H1 (cell line): Measurements from ENCODE around the gene QRSL1. TPM values are rescaled to one million over a fixed set of nuclear protein-coding genes. Genes with fewer than 3 reads are reported as not detected.
"Not testable (repeated sequence)": the region's sequence is repeated elsewhere in the genome, so short reads cannot be mapped to it uniquely, and the experiment has no call there.

Source experiments
- CTCF ChIA-PET: fragments of 300-600 bp; sonication (Branson Sonifier 250); formaldehyde crosslinking; loops from one replicate; lab custom pipeline; 2021; ENCODE audit not compliant: partially characterized antibody; lab: Charles Lee
- POLR2A ChIA-PET: fragments of 300-600 bp; sonication (Branson Sonifier 250); formaldehyde crosslinking; loops from one replicate; lab custom pipeline; 2021; ENCODE audit warnings: inconsistent platforms; ENCODE audit not compliant: partially characterized antibody; lab: Charles Lee
- DNase-seq, 2 experiments: peaks; one replicate each; pipeline versions ENCODE4 v3.0.0 to v3.0.0-alpha.2; 2010 to 2022; ENCODE audit warnings: low spot score in 2 of 2, low read depth in 1 of 2, mixed read lengths in 1 of 2
- FAIRE-seq: peaks from 2 replicates; lab custom pipeline; 2011; peaks lifted over from hg19 to GRCh38; lab: Jason Lieb, UNC
- H2AFZ ChIP-seq: 2 replicates; pipeline ENCODE4 v1.8.1; 2012; ENCODE audit warnings: low read length, inconsistent platforms
- H2AK5ac ChIP-seq: 2 replicates; pipeline ENCODE4 v1.6.1; 2013; ENCODE audit warnings: low read depth, low read length
- H2BK120ac ChIP-seq: replicated peaks from 2 replicates; pipeline ENCODE3; 2013; ENCODE audit warnings: low read depth, low read length, inconsistent platforms
- H2BK12ac ChIP-seq: 2 replicates; pipeline ENCODE4 v1.6.1; 2013; ENCODE audit warnings: low read depth, low read length
- H2BK15ac ChIP-seq: 2 replicates; pipeline ENCODE4 v1.6.1; 2013; ENCODE audit warnings: low read length
- H2BK20ac ChIP-seq: 2 replicates; pipeline ENCODE4 v1.6.1; 2013; ENCODE audit warnings: low read length
- H2BK5ac ChIP-seq: 2 replicates; pipeline ENCODE4 v1.6.1; 2013; ENCODE audit warnings: low read depth, low read length
- H3K14ac ChIP-seq: 2 replicates; pipeline ENCODE4 v1.6.1; 2013; ENCODE audit warnings: inconsistent platforms; ENCODE audit not compliant: insufficient read length
- H3K18ac ChIP-seq: 2 replicates; pipeline ENCODE4 v1.6.1; 2013; ENCODE audit warnings: low read length; ENCODE audit errors: extremely low read depth
- H3K23ac ChIP-seq: 2 replicates; pipeline ENCODE4 v1.6.1; 2013; ENCODE audit warnings: inconsistent platforms; ENCODE audit not compliant: insufficient read length
- H3K23me2 ChIP-seq: 2 replicates; pipeline ENCODE4 v1.6.1; 2013; ENCODE audit warnings: low read depth, low read length
- H3K27ac ChIP-seq: 2 replicates; pipeline ENCODE4 v1.6.1; 2011; ENCODE audit warnings: low read depth, low read length, inconsistent platforms
- H3K27me3 ChIP-seq, 4 experiments: replicated peaks in 1 of 4; 1 replicate in 1 of 4; 2 replicates in 3 of 4; pipeline versions ENCODE4 v1.6.1 to v1.8.1; 2011 to 2013; ENCODE audit warnings: low read length in 3 of 4, mild to moderate bottlenecking in 3 of 4, inconsistent platforms in 2 of 4, mixed read lengths in 2 of 4, moderate library complexity in 1 of 4; ENCODE audit not compliant: control insufficient read depth in 3 of 4, insufficient read depth in 3 of 4; ENCODE audit errors: extremely low read depth in 1 of 4
- H3K36me3 ChIP-seq, 4 experiments: 2 replicates each; pipeline versions ENCODE4 v1.6.1 to v1.8.1; 2011 to 2013; ENCODE audit warnings: mild to moderate bottlenecking in 4 of 4, low read length in 3 of 4, moderate library complexity in 2 of 4, control low read depth in 1 of 4, inconsistent platforms in 1 of 4; ENCODE audit not compliant: insufficient read depth in 4 of 4, control insufficient read depth in 2 of 4
- H3K4ac ChIP-seq: replicated peaks from 2 replicates; pipeline ENCODE3; 2013; ENCODE audit warnings: low read length, low read depth, mixed read lengths, inconsistent platforms; ENCODE audit not compliant: insufficient read length
- H3K4me1 ChIP-seq, 4 experiments: replicated peaks in 1 of 4; 1 replicate in 1 of 4; 2 replicates in 3 of 4; pipeline versions ENCODE4 v1.6.1 to v1.8.1; 2011 to 2013; ENCODE audit warnings: low read length in 3 of 4, inconsistent platforms in 2 of 4, mixed read lengths in 1 of 4; ENCODE audit not compliant: insufficient read depth in 4 of 4, control insufficient read depth in 3 of 4
- H3K4me2 ChIP-seq, 2 experiments: 2 replicates each; pipeline versions ENCODE4 v1.6.1 to v1.8.1; 2011 to 2013; ENCODE audit warnings: low read depth in 2 of 2, low read length in 2 of 2, control low read depth in 1 of 2, inconsistent platforms in 1 of 2, mild to moderate bottlenecking in 1 of 2; ENCODE audit not compliant: insufficient read depth in 1 of 2
- H3K4me3 ChIP-seq, 4 experiments: fragments of 200-600, 300-600 bp in 1 of 4; sonication (generic), shearing (Covaris generic), sonication (Bioruptor Twin) in 1 of 4; 2 replicates each; pipeline versions ENCODE4 v1.5.1 to v1.8.1; 2011 to 2016; ENCODE audit warnings: low read length in 4 of 4, low read depth in 3 of 4, control low read depth in 2 of 4, inconsistent platforms in 2 of 4, mild to moderate bottlenecking in 2 of 4, mixed read lengths in 1 of 4, moderate library complexity in 1 of 4; ENCODE audit not compliant: insufficient read depth in 2 of 4; ENCODE audit errors: extremely low read depth in 1 of 4
- H3K56ac ChIP-seq: replicated peaks from 2 replicates; pipeline ENCODE3; 2013; ENCODE audit warnings: low read depth, mild to moderate bottlenecking, mixed read lengths, low read length, inconsistent platforms; ENCODE audit not compliant: insufficient read length
- H3K79me1 ChIP-seq: 2 replicates; pipeline ENCODE4 v1.6.1; 2013; ENCODE audit warnings: low read depth, low read length, control low read depth
- H3K79me2 ChIP-seq, 2 experiments: 2 replicates each; pipeline versions ENCODE4 v1.6.1 to v1.8.1; 2012 to 2013; ENCODE audit warnings: low read length in 2 of 2, mild to moderate bottlenecking in 2 of 2, inconsistent platforms in 1 of 2; ENCODE audit not compliant: insufficient read depth in 2 of 2, control insufficient read depth in 1 of 2
- H3K9ac ChIP-seq, 4 experiments: replicated peaks in 1 of 4; 1 replicate in 1 of 4; 2 replicates in 3 of 4; pipeline versions ENCODE4 v1.6.1 to v1.8.1; 2011 to 2013; ENCODE audit warnings: low read depth in 3 of 4, low read length in 3 of 4, control low read depth in 2 of 4, mild to moderate bottlenecking in 2 of 4, moderate library complexity in 2 of 4, inconsistent platforms in 1 of 4; ENCODE audit errors: extremely low read depth in 1 of 4
- H3K9me3 ChIP-seq, 2 experiments: 2 replicates each; pipeline versions ENCODE4 v1.6.1 to v1.8.1; 2012 to 2013; ENCODE audit warnings: mild to moderate bottlenecking in 2 of 2, moderate library complexity in 2 of 2, control low read depth in 1 of 2, inconsistent platforms in 1 of 2, low read depth in 1 of 2, low read length in 1 of 2, mixed read lengths in 1 of 2; ENCODE audit not compliant: insufficient read depth in 2 of 2
- H4K20me1 ChIP-seq, 2 experiments: replicated peaks in 1 of 2; 2 replicates each; pipeline versions ENCODE3 to v1.8.1; 2011 to 2013; ENCODE audit warnings: inconsistent platforms in 2 of 2, low read length in 2 of 2, mild to moderate bottlenecking in 1 of 2; ENCODE audit not compliant: insufficient read depth in 2 of 2, control insufficient read depth in 1 of 2
- H4K5ac ChIP-seq: 2 replicates; pipeline ENCODE4 v1.6.1; 2013; ENCODE audit warnings: low read length, low read depth, mixed read lengths, inconsistent platforms; ENCODE audit not compliant: insufficient read length
- H4K8ac ChIP-seq: 2 replicates; pipeline ENCODE4 v1.8.0; 2013; ENCODE audit warnings: mild to moderate bottlenecking, moderate library complexity, low read length, inconsistent platforms; ENCODE audit not compliant: insufficient read depth; ENCODE audit errors: extremely low read depth
- H4K91ac ChIP-seq: replicated peaks from 2 replicates; pipeline ENCODE3; 2013; ENCODE audit warnings: low read length, mixed read lengths, inconsistent platforms; ENCODE audit not compliant: insufficient read length
- JUN ChIP-seq: IDR thresholded peaks from 2 replicates; pipeline ENCODE4 v1.6.1; 2011; ENCODE audit warnings: low read depth, mild to moderate bottlenecking, improper control_type of control experiment, low read length
- SRF ChIP-seq: IDR thresholded peaks from 2 replicates; pipeline ENCODE4 v1.6.1; 2011; ENCODE audit warnings: mild to moderate bottlenecking, low read depth, low read length, moderate library complexity
- WGBS, 2 experiments: shearing (Covaris generic) in 1 of 2; methylation state at CpG; one replicate each; pipeline versions ENCODE4 v1.1.6 to v1.1.7; 2013 to 2015; ENCODE audit warnings: low lambda C conversion rate in 2 of 2, mixed read lengths in 2 of 2, inconsistent platforms in 1 of 2, low coverage in 1 of 2, missing lambda C conversion rate in 1 of 2; ENCODE audit not compliant: insufficient replicate concordance in 2 of 2, insufficient coverage in 1 of 2, insufficient read length in 1 of 2; ENCODE audit errors: extremely low coverage in 1 of 2, missing lambda C conversion rate in 1 of 2; 5-methylcytosine and 5-hydroxymethylcytosine counted together
- polyA plus RNA-seq, 7 experiments: library from polyadenylated mRNA; depleted of rRNA in 3 of 7; stranded (reverse) in 5 of 7; unstranded in 2 of 7; fragments of >200 nt in 5 of 7; fragments of 200-250 nt in 2 of 7; gene quantifications; 1 replicate in 5 of 7; 2 replicates in 1 of 7; 4 replicates in 1 of 7; pipeline versions ENCODE4 v1.2.1 to v1.2.3, GENCODE V29; 2011 to 2013; ENCODE audit warnings: missing spikeins in 2 of 7, mixed read lengths in 2 of 7
- total RNA-seq: library from RNA; stranded (reverse); fragmentation: NEBNext Ultra II Directional; extraction: Animal tissue kit (Norgen Biotek cat#: 25700); gene quantifications from 2 replicates; pipeline ENCODE4 v1.2.1, GENCODE V29; 2021
- TF ChIP-seq, protein P1 (sequence below): IDR thresholded peaks from 2 replicates; pipeline ENCODE4 v1.6.1; 2012; ENCODE audit warnings: inconsistent platforms

Gene QRSL1
- total and polyA plus RNA-seq, 2 of the 8 experiments (the other 6 are each of a cell fraction or from before 2014, with no cell fraction given), result 7.8 to 22.2 TPM

DNA sequence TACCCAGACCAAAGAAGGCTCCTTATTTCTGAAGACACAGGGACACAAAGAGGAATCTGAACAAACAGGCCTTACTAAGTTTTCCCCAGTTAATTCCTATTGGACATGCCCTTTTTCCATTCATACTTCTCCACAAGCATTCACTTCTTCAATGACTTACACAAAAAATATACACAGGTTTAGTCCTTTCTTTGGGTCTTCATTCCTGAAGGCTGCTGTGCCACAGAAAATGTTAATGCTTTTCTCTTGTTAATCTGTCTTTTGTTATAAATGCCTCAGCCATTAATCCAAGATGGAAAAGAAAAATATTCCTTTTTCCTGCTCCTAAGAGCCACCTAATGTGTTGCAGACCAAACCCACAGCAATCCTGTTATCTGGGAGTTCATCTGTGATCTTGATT lies 71.2 kb downstream of the QRSL1 start (continued):
- TF ChIP-seq JUN (no peak), SRF (no peak)
- TF ChIP-seq, protein P1, sequence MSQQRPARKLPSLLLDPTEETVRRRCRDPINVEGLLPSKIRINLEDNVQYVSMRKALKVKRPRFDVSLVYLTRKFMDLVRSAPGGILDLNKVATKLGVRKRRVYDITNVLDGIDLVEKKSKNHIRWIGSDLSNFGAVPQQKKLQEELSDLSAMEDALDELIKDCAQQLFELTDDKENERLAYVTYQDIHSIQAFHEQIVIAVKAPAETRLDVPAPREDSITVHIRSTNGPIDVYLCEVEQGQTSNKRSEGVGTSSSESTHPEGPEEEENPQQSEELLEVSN, result no peak

DNA sequence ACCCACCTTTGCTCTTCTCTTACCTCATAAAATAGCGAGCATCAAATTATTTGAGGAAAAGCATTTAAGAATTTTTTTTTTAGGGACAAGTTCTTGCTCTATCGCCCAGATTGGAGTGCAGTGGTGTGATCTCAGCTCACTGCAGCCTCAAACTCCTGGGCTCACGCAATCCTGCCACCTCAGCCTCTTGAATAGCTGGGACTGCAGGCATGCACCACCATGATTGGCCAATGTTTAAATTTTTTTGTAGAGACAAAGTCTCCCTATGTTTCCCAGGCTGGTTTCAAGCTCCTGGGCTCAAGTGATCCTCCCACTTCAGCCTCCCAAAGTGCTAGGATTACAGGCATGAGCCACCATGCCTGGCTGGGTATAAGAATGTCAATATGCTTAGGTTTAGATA lies 71.8 kb downstream of the QRSL1 start:
- H3K14ac ChIP-seq, DNase-seq, H4K20me1 ChIP-seq, H2AFZ ChIP-seq, H4K5ac ChIP-seq, H3K4me3 ChIP-seq, H2BK5ac ChIP-seq, H2BK20ac ChIP-seq, H3K23me2 ChIP-seq, H2BK15ac ChIP-seq, H3K27me3 ChIP-seq, FAIRE-seq, H2BK12ac ChIP-seq, H3K27ac ChIP-seq, H2AK5ac ChIP-seq, H3K56ac ChIP-seq, H3K79me2 ChIP-seq, H3K4me1 ChIP-seq, H3K79me1 ChIP-seq, H4K91ac ChIP-seq, H3K4ac ChIP-seq, H4K8ac ChIP-seq, H3K4me2 ChIP-seq, H2BK120ac ChIP-seq, H3K23ac ChIP-seq, H3K18ac ChIP-seq, H3K9ac ChIP-seq: not testable (repeated sequence)
- 88% methylated on average over 3 of the region's 3 CpGs; no CpG with 5 or more reads in 1 of the 2 experiments for WGBS, 2 experiments
- ChIA-PET POLR2A (interaction anchor here (0.6 kb wide), 1 partner anchor 424 kb away, joined by 5 read pairs; no protein-coding TSS in a partner anchor), CTCF (interaction anchor here (0.5 to 0.6 kb wide), 3 partner anchors 20 to 87 kb away, joined by 3 to 4 read pairs (median 4); no protein-coding TSS in a partner anchor)
- H3K9me3 ChIP-seq, result peaks cover 16 to 17% of the 10 kb centered on the region in 2 experiments
- H3K36me3 ChIP-seq, result peaks cover 0 to 13% (median 0%) of the 10 kb centered on the region in 4 experiments; a peak in 2 of 8 replicates
